KMS-11 (cell line): ENCODE results near the gene GRK1.

Experiments
- H2AFZ ChIP-seq: fragments of 200-600 bp; sonication (generic); 2 replicates; pipeline ENCODE4 v1.6.1; 2016; ENCODE audit warnings: antibody characterized with exemption, mixed run types, low read depth
- H3K27ac ChIP-seq: fragments of 200-600 bp; sonication (generic); 2 replicates; pipeline ENCODE4 v1.6.1; 2016; ENCODE audit warnings: mild to moderate bottlenecking, mixed run types
- H3K27me3 ChIP-seq: fragments of 200-600 bp; sonication (generic); 2 replicates; pipeline ENCODE4 v1.6.1; 2017; ENCODE audit warnings: mild to moderate bottlenecking, low read depth, mixed run types, moderate library complexity; ENCODE audit not compliant: insufficient read depth
- H3K36me3 ChIP-seq: fragments of 200-600 bp; sonication (generic); 2 replicates; pipeline ENCODE4 v1.6.1; 2017; ENCODE audit warnings: mild to moderate bottlenecking, mixed run types; ENCODE audit not compliant: insufficient read depth
- H3K4me1 ChIP-seq: fragments of 200-600 bp; sonication (generic); 2 replicates; pipeline ENCODE4 v1.6.1; 2016; ENCODE audit warnings: mild to moderate bottlenecking, low read depth, mixed run types; ENCODE audit not compliant: poor library complexity, severe bottlenecking
- H3K4me2 ChIP-seq: fragments of 200-600 bp; sonication (generic); 2 replicates; pipeline ENCODE4 v1.7.0; 2016; ENCODE audit warnings: mild to moderate bottlenecking, mixed run types
- H3K4me3 ChIP-seq: fragments of 200-600 bp; sonication (generic); IDR thresholded peaks from 2 replicates; pipeline ENCODE4 v1.6.1; 2017; ENCODE audit warnings: low read depth, low read length, mixed read lengths; ENCODE audit not compliant: insufficient read depth
- H3K79me2 ChIP-seq: fragments of 200-600 bp; sonication (generic); 2 replicates; pipeline ENCODE4 v1.6.1; 2016; ENCODE audit warnings: low read depth, mixed run types; ENCODE audit not compliant: insufficient read depth
- H3K9ac ChIP-seq: fragments of 200-600 bp; sonication (generic); 2 replicates; pipeline ENCODE4 v1.6.1; 2016; ENCODE audit warnings: mild to moderate bottlenecking, mixed run types
- H4K20me1 ChIP-seq: fragments of 200-600 bp; sonication (generic); 2 replicates; pipeline ENCODE4 v1.6.1; 2016; ENCODE audit warnings: mild to moderate bottlenecking, mixed run types; ENCODE audit not compliant: insufficient read depth
- CTCF ChIP-seq: fragments of 200-600 bp; sonication (generic); conservative IDR thresholded peaks from 2 replicates; pipeline ENCODE4 v1.6.1; 2017; ENCODE audit warnings: low read depth, mild to moderate bottlenecking, antibody characterized with exemption, low read length, moderate library complexity, mixed read lengths

GRK1 gene

GRCh38 chr13:113776231-113777125 lies 109.5 kb downstream of the GRK1 start:
- peaks cover 17% of the 10 kb centered on the region; the same call in 1 of the 2 replicates for H3K27me3 ChIP-seq
- no peak overlapping the region for H3K9ac ChIP-seq
- no peak overlapping the region for H3K27ac ChIP-seq
- H3K79me2 ChIP-seq = no peaks in the 10 kb centered on the region
- peaks cover 4% of the 10 kb centered on the region for H3K4me1 ChIP-seq
- no peaks in the 10 kb centered on the region for H3K36me3 ChIP-seq
- H4K20me1 ChIP-seq = no peaks in the 10 kb centered on the region
- H3K4me2 ChIP-seq = no peak overlapping the region
- no peak overlapping the region for H3K4me3 ChIP-seq
- no peak for TF ChIP-seq CTCF
- H2AFZ ChIP-seq = no peak overlapping the region

GRCh38 chr13:113777311-113778260 lies 110.6 kb downstream of the GRK1 start:
- no peaks in the 10 kb centered on the region for H3K79me2 ChIP-seq
- no peak overlapping the region for H3K27ac ChIP-seq
- H3K4me1 ChIP-seq = peaks cover 4% of the 10 kb centered on the region
- no peak overlapping the region for H3K4me2 ChIP-seq
- H3K9ac ChIP-seq = no peak overlapping the region
- peaks cover 17% of the 10 kb centered on the region; the same call in 1 of the 2 replicates for H3K27me3 ChIP-seq
- H2AFZ ChIP-seq = no peak overlapping the region
- no peak for TF ChIP-seq CTCF
- H3K4me3 ChIP-seq = no peak overlapping the region
- no peaks in the 10 kb centered on the region for H4K20me1 ChIP-seq
- no peaks in the 10 kb centered on the region for H3K36me3 ChIP-seq

GRCh38 chr13:113781571-113781970 lies 114.6 kb downstream of the GRK1 start:
- no peaks in the 10 kb centered on the region for H4K20me1 ChIP-seq
- no peaks in the 10 kb centered on the region for H3K79me2 ChIP-seq
- no peak overlapping the region for H2AFZ ChIP-seq
- H3K4me1 ChIP-seq = peaks cover under 1% of the 10 kb centered on the region
- peaks cover 42% of the 10 kb centered on the region; the same call in 1 of the 2 replicates for H3K27me3 ChIP-seq
- no peaks in the 10 kb centered on the region for H3K36me3 ChIP-seq
- H3K4me3 ChIP-seq = no peak overlapping the region
- TF ChIP-seq CTCF = no peak
- no peak overlapping the region for H3K27ac ChIP-seq
- no peak overlapping the region for H3K9ac ChIP-seq
- no peak overlapping the region for H3K4me2 ChIP-seq

- H3K36me3 ChIP-seq = no peaks in the 10 kb centered on the region
- H3K4me3 ChIP-seq = no peak overlapping the region
- H3K27me3 ChIP-seq = peaks cover 42% of the 10 kb centered on the region; the same call in 1 of the 2 replicates
- H3K27ac ChIP-seq = no peak overlapping the region
- H3K79me2 ChIP-seq = no peaks in the 10 kb centered on the region
- no peaks in the 10 kb centered on the region for H4K20me1 ChIP-seq
- no peak overlapping the region for H2AFZ ChIP-seq
- no peak overlapping the region for H3K9ac ChIP-seq
- TF ChIP-seq CTCF = no peak
- no peaks in the 10 kb centered on the region for H3K4me1 ChIP-seq
- H3K4me2 ChIP-seq = no peak overlapping the region
These were observed 115.5 kb downstream of the GRK1 start for GRCh38 chr13:113782472-113782871.
